ENCODE measurements around the gene KCNQ1. TPM values are rescaled to one million over a fixed set of nuclear protein-coding genes. Genes with fewer than 3 reads are reported as not detected.

The KCNQ1 gene
- total RNA-seq, 1 experiment from 2014 or later: 10.7 TPM

DNA sequence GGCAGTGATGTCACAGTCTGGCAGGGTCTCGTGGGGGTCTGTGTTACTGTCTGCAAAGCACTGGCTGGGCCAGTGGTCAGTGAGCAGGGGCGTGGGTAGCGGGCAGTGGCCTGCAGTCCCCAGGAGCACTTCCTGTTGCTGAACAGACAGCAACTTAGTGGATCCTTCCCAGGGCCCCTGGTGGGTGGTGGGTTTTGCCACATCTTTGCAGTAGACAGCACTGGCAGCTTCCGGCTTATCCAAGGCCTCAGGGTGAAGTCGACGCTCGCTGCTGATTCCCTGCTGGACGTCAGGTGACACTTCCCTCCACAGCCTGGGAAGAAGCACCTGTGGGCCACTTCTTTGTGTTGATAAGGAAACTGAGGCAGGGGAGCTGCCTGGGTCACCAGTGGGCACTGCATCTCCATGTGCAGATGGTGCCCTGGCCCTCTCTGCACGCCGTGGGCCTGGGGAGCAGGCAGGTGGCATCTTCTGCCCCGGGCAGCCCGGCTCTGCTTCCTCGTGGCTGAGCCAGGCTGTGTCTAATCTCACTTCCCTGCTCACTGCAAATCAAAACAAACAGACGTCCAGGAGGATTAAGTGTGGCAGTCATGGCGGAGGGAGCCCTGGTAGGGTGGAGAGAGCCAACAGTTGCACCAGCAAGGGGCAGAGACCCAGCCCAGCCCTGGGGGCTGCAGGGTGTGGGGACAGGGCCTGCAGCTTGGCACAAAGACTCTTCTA, 79.8 kb downstream of the KCNQ1 start:
- no peaks in the 10 kb centered on the region for H3K9me2 ChIP-seq (ENCODE audit: insufficient read depth)
- H3K36me3 ChIP-seq (ENCODE audit: control insufficient read depth in 1 of 2, insufficient read depth in 2 of 2, low read length in 2 of 2): no peaks in the 10 kb centered on the region
- H3K4me1 ChIP-seq (ENCODE audit: control insufficient read depth in 1 of 2, insufficient read depth in 2 of 2, low read length in 2 of 2): no peaks in the 10 kb centered on the region
- ChIA-PET CTCF (no interaction called here), POLR2A (no interaction called here), RAD21 (ENCODE audit: low non-redundant PET in 1 of 2, low total read pairs in 2 of 2, uncharacterized antibody in 2 of 2, unreplicated experiment in 2 of 2) (no interaction called here)
- no peaks in the 10 kb centered on the region for H4K20me1 ChIP-seq (ENCODE audit: insufficient read depth)
- H3K9me3 ChIP-seq (ENCODE audit: control insufficient read depth in 1 of 2, insufficient read depth in 1 of 2, low read depth in 1 of 2, low read length in 2 of 2): no peaks in the 10 kb centered on the region
- H2AFZ ChIP-seq (ENCODE audit: low read depth, low read length, poor library complexity, severe bottlenecking): no peak overlapping the region
- no TSS peak for BruUV-seq (replicated peaks)
- intact Hi-C loops (cut with micrococcal nuclease): no loop called here
- no peak overlapping the region for H3K9ac ChIP-seq (ENCODE audit: low read length)
- no peaks in the 10 kb centered on the region for H3K27me3 ChIP-seq (ENCODE audit: insufficient read depth, low read length)
- DNase-seq (ENCODE audit: low read depth, low spot score): no peak
- TF ChIP-seq, protein P1, sequence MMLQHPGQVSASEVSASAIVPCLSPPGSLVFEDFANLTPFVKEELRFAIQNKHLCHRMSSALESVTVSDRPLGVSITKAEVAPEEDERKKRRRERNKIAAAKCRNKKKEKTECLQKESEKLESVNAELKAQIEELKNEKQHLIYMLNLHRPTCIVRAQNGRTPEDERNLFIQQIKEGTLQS (IDR thresholded peaks at IDR 0.05): no peak
- TF ChIP-seq POLR2AphosphoS5 (IDR thresholded peaks at IDR 0.05; ENCODE audit: low read depth, low read length) (no peak), EZH2phosphoT487 (IDR thresholded peaks at IDR 0.05; ENCODE audit: borderline replicate concordance) (no peak), ELF1 (IDR thresholded peaks at IDR 0.05; ENCODE audit: borderline replicate concordance, low read depth) (no peak), JUND (IDR thresholded peaks at IDR 0.05) (no peak), YY1 (IDR thresholded peaks at IDR 0.05; ENCODE audit: extremely low read depth, insufficient replicate concordance, low read depth, low read length) (no peak)
- no peak for ATAC-seq
- no peak overlapping the region for H3K4me3 ChIP-seq (replicated peaks in 1 of 2; ENCODE audit: low read depth in 1 of 2, low read length in 2 of 2)
- no peak overlapping the region for H3K4me2 ChIP-seq (ENCODE audit: low read length)
- H3K27ac ChIP-seq (ENCODE audit: low read depth, low read length): no peak overlapping the region
- H3K79me2 ChIP-seq (ENCODE audit: insufficient read depth, low read length): no peaks in the 10 kb centered on the region

DNA sequence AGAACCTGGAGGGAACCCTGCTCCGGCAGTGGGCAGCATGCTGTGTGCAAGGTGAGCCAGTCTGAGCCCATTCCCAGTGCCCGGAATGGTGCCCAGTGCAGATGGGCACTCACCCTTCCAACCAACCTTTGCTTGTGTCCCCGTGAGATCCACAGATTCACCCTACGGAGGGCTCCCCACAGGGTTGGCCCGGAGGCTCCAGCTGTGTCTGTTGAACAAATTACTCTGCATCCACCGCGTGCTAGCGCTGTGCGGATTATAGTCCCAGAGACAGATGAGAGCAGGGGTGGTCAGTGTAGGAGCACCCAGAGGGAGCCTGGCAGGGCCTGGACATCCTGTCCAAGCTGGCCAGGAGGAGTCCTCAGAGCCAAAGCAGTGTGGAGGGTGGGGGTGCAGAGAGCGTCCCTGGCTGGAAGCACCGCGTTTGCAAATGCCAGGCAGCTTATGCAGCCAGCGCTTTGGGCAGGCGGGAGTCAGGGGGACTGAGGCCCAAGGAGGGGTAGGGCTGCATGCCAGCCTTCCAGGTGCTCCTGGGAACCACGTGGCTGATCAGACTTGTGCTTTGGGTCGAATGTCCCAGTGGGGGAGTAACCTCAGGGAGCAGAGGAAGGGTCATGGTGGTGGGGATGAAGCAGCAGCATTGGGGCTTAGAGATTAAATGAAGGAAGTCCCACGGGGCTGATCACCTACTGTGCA, 80.5 kb downstream of the KCNQ1 start:
- H4K20me1 ChIP-seq (ENCODE audit: insufficient read depth): no peaks in the 10 kb centered on the region
- DNase-seq (ENCODE audit: low read depth, low spot score): no peak
- H2AFZ ChIP-seq (ENCODE audit: low read depth, low read length, poor library complexity, severe bottlenecking): no peak overlapping the region
- H3K4me3 ChIP-seq (replicated peaks in 1 of 2; ENCODE audit: low read depth in 1 of 2, low read length in 2 of 2): no peak overlapping the region
- ATAC-seq: no peak
- BruUV-seq (replicated peaks): no TSS peak
- no peak for TF ChIP-seq POLR2A (IDR thresholded peaks at IDR 0.05; ENCODE audit: borderline replicate concordance, extremely low read depth, insufficient read depth, insufficient read length)
- H3K27ac ChIP-seq (ENCODE audit: low read depth, low read length): no peak overlapping the region
- intact Hi-C loops (cut with micrococcal nuclease): no loop called here
- ChIA-PET RAD21 (ENCODE audit: low non-redundant PET in 1 of 2, low total read pairs in 2 of 2, uncharacterized antibody in 2 of 2, unreplicated experiment in 2 of 2) (no interaction called here), CTCF (no interaction called here), POLR2A (no interaction called here)
- H3K27me3 ChIP-seq (ENCODE audit: insufficient read depth, low read length): no peaks in the 10 kb centered on the region
- H3K9me3 ChIP-seq (ENCODE audit: control insufficient read depth in 1 of 2, insufficient read depth in 1 of 2, low read depth in 1 of 2, low read length in 2 of 2): no peaks in the 10 kb centered on the region
- H3K36me3 ChIP-seq (ENCODE audit: control insufficient read depth in 1 of 2, insufficient read depth in 2 of 2, low read length in 2 of 2): no peaks in the 10 kb centered on the region
- no peak overlapping the region for H3K4me2 ChIP-seq (ENCODE audit: low read length)
- no peaks in the 10 kb centered on the region for H3K79me2 ChIP-seq (ENCODE audit: insufficient read depth, low read length)
- no peaks in the 10 kb centered on the region for H3K4me1 ChIP-seq (ENCODE audit: control insufficient read depth in 1 of 2, insufficient read depth in 2 of 2, low read length in 2 of 2)
- no peaks in the 10 kb centered on the region for H3K9me2 ChIP-seq (ENCODE audit: insufficient read depth)
- H3K9ac ChIP-seq (ENCODE audit: low read length): no peak overlapping the region
